ENCODE data around the gene SIGLECL1.

DNA sequence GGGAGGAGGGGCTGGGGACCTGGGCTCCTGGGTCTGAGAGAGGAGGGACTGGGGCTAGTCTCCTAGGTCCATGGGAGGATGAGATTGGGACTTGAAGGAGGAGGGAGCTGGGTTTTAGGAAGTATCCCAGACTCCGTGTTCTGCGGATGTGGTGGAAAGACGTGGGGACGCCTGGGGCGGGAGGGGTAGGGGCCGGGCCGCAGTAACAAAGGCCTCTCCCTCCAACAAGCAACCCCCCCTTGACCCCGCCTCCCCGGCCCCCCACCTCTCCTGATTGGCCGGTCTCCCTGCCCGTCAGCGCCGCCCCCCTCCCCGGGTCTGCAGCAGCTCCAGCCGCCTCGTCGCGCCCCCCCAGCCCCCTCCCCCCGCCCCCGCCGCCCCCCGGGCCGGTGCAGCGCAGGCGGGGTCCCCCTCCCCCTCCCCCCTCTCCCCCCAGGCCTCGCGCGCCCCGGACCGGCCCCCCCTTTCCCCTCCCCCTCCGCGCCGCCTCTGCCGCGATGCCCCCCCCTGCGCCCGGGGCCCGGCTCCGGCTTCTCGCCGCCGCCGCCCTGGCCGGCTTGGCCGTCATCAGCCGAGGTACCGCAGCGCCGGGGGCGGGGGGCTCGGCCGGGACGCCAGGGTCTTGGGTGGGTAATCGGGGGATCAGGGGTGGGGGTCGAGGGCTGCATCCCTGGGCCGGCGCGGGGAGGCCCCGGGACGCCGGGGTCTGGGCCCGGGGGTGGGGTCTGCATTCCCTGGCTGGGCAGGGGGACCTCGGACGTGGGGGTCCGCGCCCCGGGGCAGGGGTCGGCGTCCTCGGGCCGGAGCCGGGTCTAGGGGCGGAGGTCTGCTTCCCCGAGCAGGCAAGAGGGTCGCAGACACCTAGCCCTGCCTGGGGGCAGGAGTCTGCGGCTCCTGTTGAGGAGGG, 60.7 kb downstream of the SIGLECL1 start, which contains the start of gene IGLON5:
- no peak for TF ChIP-seq SPI1 (IDR thresholded peaks at IDR 0.05; ENCODE audit: low read depth, low read length)
- TF ChIP-seq POU2F2 (IDR thresholded peaks at IDR 0.05; ENCODE audit: low read depth, low read length) = no peak
- no peak for TF ChIP-seq POLR2A (IDR thresholded peaks at IDR 0.05; ENCODE audit: low read depth, low read length)
- TF ChIP-seq POLR2AphosphoS5 (IDR thresholded peaks at IDR 0.05; ENCODE audit: low read depth, low read length) = no peak

Data from GM12891 (cell line).